Effector memory CD8-positive, alpha-beta T cell (primary cell): ENCODE measurements around the gene IPMK.
A peak's percentile ranks its signal among the peaks of the same experiment; 100 is the strongest.

Source experiments
- ATAC-seq: fragments of 150-1000 bp; cut with Tn5 transposase; replicated peaks from 2 replicates; pipeline ENCODE4 v1.10.0; 2021; ENCODE audit warnings: mild to moderate bottlenecking, moderate library complexity
- DNase-seq, 3 experiments: peaks; one replicate each; pipeline ENCODE4 v3.0.0; 2021
- H3K27ac Mint-ChIP-seq, 2 donors: one replicate each; pipeline ENCODE4 v1.8.0; 2022; ENCODE audit warnings: mild to moderate bottlenecking in 2 of 2, mixed read lengths in 2 of 2, moderate library complexity in 2 of 2
- H3K27me3 Mint-ChIP-seq, 2 donors: one replicate each; pipeline ENCODE4 v1.8.0; 2022; ENCODE audit warnings: mixed read lengths in 2 of 2
- H3K36me3 Mint-ChIP-seq: one replicate; pipeline ENCODE4 v1.8.0; 2022; ENCODE audit warnings: mild to moderate bottlenecking, moderate library complexity, mixed read lengths; ENCODE audit not compliant: insufficient read depth
- H3K4me1 Mint-ChIP-seq, 2 donors: one replicate each; pipeline ENCODE4 v1.8.0; 2022; ENCODE audit warnings: low read depth in 2 of 2, mixed read lengths in 2 of 2
- H3K4me3 Mint-ChIP-seq, 2 donors: one replicate each; pipeline ENCODE4 v1.8.0; 2022; ENCODE audit warnings: mild to moderate bottlenecking in 2 of 2, mixed read lengths in 2 of 2, moderate library complexity in 2 of 2
- H3K9me3 Mint-ChIP-seq, 2 donors: one replicate each; pipeline ENCODE4 v1.8.0; 2022; ENCODE audit warnings: mixed read lengths in 2 of 2
- total RNA-seq, 9 experiments: gene quantifications; one replicate each; lab custom pipeline; 2026; lab: John Stamatoyannopoulos, UW

IPMK gene
- 3.4 to 27.1 (median 20.6) reads per million in 9 experiments for total RNA-seq

GRCh38 chr10:58267713-58268453, at the start of gene IPMK:
Gene IPMK (minus strand): TSS chr10:58267894. CDS start chr10:58267611, 283 bp downstream.
- Mint-ChIP-seq H3K9me3 (no peaks in the 10 kb centered on the region), H3K36me3 (peaks cover 31% of the 10 kb centered on the region), H3K27me3 (no peaks in the 10 kb centered on the region), H3K4me3 (peak within 1 kb of the TSS; percentile 95 to 97), H3K4me1 (peaks cover 18 to 21% of the 10 kb centered on the region in 2 donors), H3K27ac (peak within 1 kb of the TSS; percentile 96 to 99)
- DNase-seq (peak; percentile 96 to 99 (median 98)), ATAC-seq (peak; percentile 73)

- ATAC-seq (no peak), DNase-seq (no peak)
- Mint-ChIP-seq H3K9me3 (no peaks in the 10 kb centered on the region), H3K27me3 (no peaks in the 10 kb centered on the region), H3K36me3 (no peaks in the 10 kb centered on the region), H3K4me3 (no peak overlapping the region), H3K27ac (no peak overlapping the region), H3K4me1 (no peaks in the 10 kb centered on the region)
Observed at GRCh38 chr10:58316874-58317273, 49.2 kb upstream of the IPMK start.

- Mint-ChIP-seq H3K4me1 (no peaks in the 10 kb centered on the region), H3K9me3 (no peaks in the 10 kb centered on the region), H3K4me3 (no peak overlapping the region), H3K36me3 (no peaks in the 10 kb centered on the region), H3K27ac (no peak overlapping the region), H3K27me3 (peaks cover 21 to 31% of the 10 kb centered on the region in 2 donors)
- DNase-seq (no peak), ATAC-seq (no peak)
Observed at GRCh38 chr10:58311026-58311425, 43.3 kb upstream of the IPMK start.

- Mint-ChIP-seq H3K9me3 (no peaks in the 10 kb centered on the region), H3K36me3 (no peaks in the 10 kb centered on the region), H3K4me3 (no peak overlapping the region), H3K27ac (no peak overlapping the region), H3K4me1 (no peaks in the 10 kb centered on the region), H3K27me3 (peaks cover 26 to 52% of the 10 kb centered on the region in 2 donors)
- ATAC-seq (no peak), DNase-seq (no peak)
Observed at GRCh38 chr10:58307676-58308075, 40.0 kb upstream of the IPMK start.

GRCh38 chr10:58305821-58306220, 38.1 kb upstream of the IPMK start:
- H3K36me3 Mint-ChIP-seq: no peaks in the 10 kb centered on the region
- H3K9me3 Mint-ChIP-seq: no peaks in the 10 kb centered on the region

GRCh38 chr10:58304099-58304633, 36.5 kb upstream of the IPMK start:
- Mint-ChIP-seq H3K27me3 (peaks cover 16 to 56% of the 10 kb centered on the region in 2 donors), H3K9me3 (no peaks in the 10 kb centered on the region), H3K36me3 (no peaks in the 10 kb centered on the region), H3K27ac (no peak overlapping the region), H3K4me3 (no peak overlapping the region), H3K4me1 (no peaks in the 10 kb centered on the region)
- ATAC-seq (no peak), DNase-seq (no peak)

More at GRCh38 chr10:58305821-58306220, 38.1 kb upstream of the IPMK start:
- DNase-seq (no peak), ATAC-seq (no peak)
- Mint-ChIP-seq H3K4me3 (no peak overlapping the region), H3K27me3 (peaks cover 26 to 60% of the 10 kb centered on the region in 2 donors), H3K4me1 (no peaks in the 10 kb centered on the region), H3K27ac (no peak overlapping the region)

- DNase-seq: no peak
- Mint-ChIP-seq H3K4me1 (no peaks in the 10 kb centered on the region), H3K27me3 (peaks cover 7 to 41% of the 10 kb centered on the region in 2 donors), H3K27ac (no peak overlapping the region), H3K4me3 (no peak overlapping the region), H3K9me3 (no peaks in the 10 kb centered on the region), H3K36me3 (no peaks in the 10 kb centered on the region)
- no peak for ATAC-seq
Observed at GRCh38 chr10:58302254-58302653, 34.6 kb upstream of the IPMK start.

- DNase-seq (no peak), ATAC-seq (no peak)
- Mint-ChIP-seq H3K27ac (no peak overlapping the region), H3K4me3 (no peak overlapping the region), H3K36me3 (no peaks in the 10 kb centered on the region), H3K27me3 (peaks cover under 1 to 25% of the 10 kb centered on the region in 2 donors), H3K4me1 (no peaks in the 10 kb centered on the region), H3K9me3 (no peaks in the 10 kb centered on the region)
Observed at GRCh38 chr10:58300676-58301075, 33.0 kb upstream of the IPMK start.

GRCh38 chr10:58299580-58299979, 31.9 kb upstream of the IPMK start:
- Mint-ChIP-seq H3K9me3 (no peaks in the 10 kb centered on the region), H3K27ac (no peak overlapping the region), H3K4me1 (no peaks in the 10 kb centered on the region), H3K36me3 (no peaks in the 10 kb centered on the region), H3K4me3 (no peak overlapping the region), H3K27me3 (peaks cover 0 to 24% of the 10 kb centered on the region in 2 donors)
- ATAC-seq: peak; percentile 85
- peak; percentile 46 to 51 (median 47) for DNase-seq

- H3K27ac Mint-ChIP-seq: no peak overlapping the region
- H3K27me3 Mint-ChIP-seq: no peaks in the 10 kb centered on the region
- H3K4me1 Mint-ChIP-seq: peaks cover 0 to 2% of the 10 kb centered on the region in 2 donors
- H3K4me3 Mint-ChIP-seq: no peak overlapping the region
- no peak for ATAC-seq
- no peak for DNase-seq
- H3K9me3 Mint-ChIP-seq: no peaks in the 10 kb centered on the region
- no peaks in the 10 kb centered on the region for H3K36me3 Mint-ChIP-seq
Observed at GRCh38 chr10:58293989-58294388, 26.3 kb upstream of the IPMK start.

- H3K4me3 Mint-ChIP-seq: no peak overlapping the region
- peaks cover 0 to 2% of the 10 kb centered on the region in 2 donors for H3K4me1 Mint-ChIP-seq
- DNase-seq (peak; percentile 20 to 25 (median 25)), ATAC-seq (peak; percentile 74)
- no peak overlapping the region for H3K27ac Mint-ChIP-seq
- H3K36me3 Mint-ChIP-seq: no peaks in the 10 kb centered on the region
- H3K27me3 Mint-ChIP-seq: no peaks in the 10 kb centered on the region
- no peaks in the 10 kb centered on the region for H3K9me3 Mint-ChIP-seq
Observed at GRCh38 chr10:58291538-58292174, 24.0 kb upstream of the IPMK start.

- Mint-ChIP-seq H3K4me3 (peak overlapping the region; percentile 42 to 53), H3K9me3 (no peaks in the 10 kb centered on the region), H3K4me1 (peaks cover 4 to 16% of the 10 kb centered on the region in 2 donors), H3K36me3 (peaks cover 4% of the 10 kb centered on the region), H3K27me3 (no peaks in the 10 kb centered on the region), H3K27ac (peak overlapping the region in 1 of 2 donors; percentile 79)
- peak; percentile 70 for ATAC-seq
- DNase-seq: no peak
Observed at GRCh38 chr10:58282615-58283014, 14.9 kb upstream of the IPMK start.

- Mint-ChIP-seq H3K27ac (peak overlapping the region in 1 of 2 donors; percentile 61), H3K27me3 (no peaks in the 10 kb centered on the region), H3K4me3 (no peak overlapping the region), H3K4me1 (peaks cover 4 to 16% of the 10 kb centered on the region in 2 donors), H3K9me3 (no peaks in the 10 kb centered on the region), H3K36me3 (peaks cover 8% of the 10 kb centered on the region)
- ATAC-seq: no peak
- DNase-seq: no peak
Observed at GRCh38 chr10:58281092-58281752, 13.5 kb upstream of the IPMK start.
